GM12865 (cell line): ENCODE measurements around the gene LPIN3.
A peak's percentile ranks its signal among the peaks of the same experiment; 100 is the strongest.
"Not testable (repeated sequence)": the region's sequence is repeated elsewhere in the genome, so short reads cannot be mapped to it uniquely, and the experiment has no call there.

Source experiments
- DNase-seq: peaks from one replicate; pipeline ENCODE4 v3.0.0; 2010; ENCODE audit warnings: low read depth
- H3K4me3 ChIP-seq: 2 replicates; pipeline ENCODE4 v1.5.1; 2011; ENCODE audit warnings: mild to moderate bottlenecking, low read depth, low read length, control low read depth
- TF ChIP-seq, protein P1 (sequence below): IDR thresholded peaks from 2 replicates; pipeline ENCODE4 v1.5.1; 2011; ENCODE audit warnings: low read length, control low read depth, low read depth, inconsistent platforms; ENCODE audit not compliant: insufficient read depth; ENCODE audit errors: missing control alignments

LPIN3 gene

DNA sequence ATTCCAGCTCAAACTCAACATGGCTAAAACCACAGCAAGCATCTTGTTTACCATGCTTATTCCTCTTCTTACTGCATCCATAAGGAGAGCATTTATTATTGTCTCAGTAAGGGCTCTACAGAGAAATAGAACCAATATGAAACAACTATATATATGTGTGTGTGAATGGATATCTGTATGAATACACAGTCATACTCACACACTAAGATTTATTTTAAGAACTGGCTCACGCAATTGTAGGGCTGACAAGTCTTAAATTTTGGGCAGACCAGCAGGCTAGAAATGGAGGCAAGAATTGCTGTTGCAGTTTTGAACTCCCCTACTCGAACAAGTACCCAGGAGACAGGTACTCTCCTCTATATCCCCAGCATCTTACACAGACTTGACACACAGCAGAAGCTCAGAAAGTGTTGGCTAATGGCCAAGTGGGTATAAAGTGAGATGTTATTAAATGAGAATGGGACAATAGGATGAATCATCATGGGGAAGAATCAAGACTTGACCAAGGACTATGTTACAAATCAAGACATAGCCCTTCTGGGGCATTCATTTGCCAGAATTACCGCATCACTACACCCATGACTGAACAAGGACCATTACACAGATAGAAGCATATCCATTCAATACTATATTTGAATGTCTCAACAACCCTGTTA is 36.1 kb upstream of the LPIN3 start:
- TF ChIP-seq, protein P1, sequence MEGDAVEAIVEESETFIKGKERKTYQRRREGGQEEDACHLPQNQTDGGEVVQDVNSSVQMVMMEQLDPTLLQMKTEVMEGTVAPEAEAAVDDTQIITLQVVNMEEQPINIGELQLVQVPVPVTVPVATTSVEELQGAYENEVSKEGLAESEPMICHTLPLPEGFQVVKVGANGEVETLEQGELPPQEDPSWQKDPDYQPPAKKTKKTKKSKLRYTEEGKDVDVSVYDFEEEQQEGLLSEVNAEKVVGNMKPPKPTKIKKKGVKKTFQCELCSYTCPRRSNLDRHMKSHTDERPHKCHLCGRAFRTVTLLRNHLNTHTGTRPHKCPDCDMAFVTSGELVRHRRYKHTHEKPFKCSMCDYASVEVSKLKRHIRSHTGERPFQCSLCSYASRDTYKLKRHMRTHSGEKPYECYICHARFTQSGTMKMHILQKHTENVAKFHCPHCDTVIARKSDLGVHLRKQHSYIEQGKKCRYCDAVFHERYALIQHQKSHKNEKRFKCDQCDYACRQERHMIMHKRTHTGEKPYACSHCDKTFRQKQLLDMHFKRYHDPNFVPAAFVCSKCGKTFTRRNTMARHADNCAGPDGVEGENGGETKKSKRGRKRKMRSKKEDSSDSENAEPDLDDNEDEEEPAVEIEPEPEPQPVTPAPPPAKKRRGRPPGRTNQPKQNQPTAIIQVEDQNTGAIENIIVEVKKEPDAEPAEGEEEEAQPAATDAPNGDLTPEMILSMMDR = no peak
- no peak for DNase-seq
- no peak overlapping the region for H3K4me3 ChIP-seq

DNA sequence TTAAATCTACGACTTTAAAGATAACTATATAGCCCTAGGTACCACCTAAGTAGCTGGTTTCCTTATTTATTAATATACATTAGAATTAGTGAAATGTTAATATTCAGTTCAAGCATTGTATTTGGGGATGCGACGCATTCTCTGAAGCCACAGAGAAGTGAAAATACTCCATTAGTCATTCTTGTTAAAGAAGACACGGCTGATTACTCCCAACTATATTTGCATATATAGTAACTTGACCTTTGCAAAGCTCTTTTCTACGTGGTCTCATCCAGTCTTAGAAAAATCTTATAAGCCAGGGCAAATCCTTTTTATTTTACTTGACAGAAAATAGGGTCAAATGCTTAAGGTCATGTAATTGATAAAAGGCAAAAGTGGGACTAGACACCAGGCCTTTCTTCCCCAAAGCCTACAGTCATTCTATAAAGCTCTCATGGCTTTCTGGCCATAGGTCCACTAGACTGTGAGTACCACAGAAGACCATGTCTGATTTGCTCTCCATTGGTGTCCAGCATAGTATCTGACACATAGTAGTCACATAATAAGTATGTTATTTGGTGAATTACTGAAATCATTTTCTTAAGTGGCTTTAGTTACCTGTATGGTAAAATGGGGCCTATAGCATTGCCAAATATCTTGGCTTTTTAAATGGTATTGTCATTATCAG is 34.4 kb upstream of the LPIN3 start:
- TF ChIP-seq, protein P1 = no peak
- peak; percentile 70 for DNase-seq
- H3K4me3 ChIP-seq = no peak overlapping the region

DNA sequence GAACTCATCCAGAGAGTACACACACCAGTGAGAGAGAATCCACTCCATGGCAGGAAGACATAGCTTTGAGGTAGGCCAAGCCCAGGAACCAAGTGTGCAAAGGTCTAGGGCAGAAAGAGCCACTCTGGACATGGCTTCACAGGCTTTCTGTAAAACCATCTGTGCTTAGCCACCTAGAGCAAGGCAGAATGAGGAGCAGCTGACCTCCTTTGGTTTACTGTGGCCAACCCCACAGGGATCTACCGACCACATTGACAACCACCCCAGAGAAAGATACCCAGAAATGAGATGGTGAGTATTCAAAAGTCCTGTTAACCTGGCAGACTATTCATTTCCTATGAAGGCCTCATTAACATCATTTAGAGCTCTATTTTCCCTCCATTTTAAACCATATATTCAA is 33.6 kb upstream of the LPIN3 start:
- TF ChIP-seq, protein P1 = no peak
- peak; percentile 15 for DNase-seq
- H3K4me3 ChIP-seq = no peak overlapping the region

DNA sequence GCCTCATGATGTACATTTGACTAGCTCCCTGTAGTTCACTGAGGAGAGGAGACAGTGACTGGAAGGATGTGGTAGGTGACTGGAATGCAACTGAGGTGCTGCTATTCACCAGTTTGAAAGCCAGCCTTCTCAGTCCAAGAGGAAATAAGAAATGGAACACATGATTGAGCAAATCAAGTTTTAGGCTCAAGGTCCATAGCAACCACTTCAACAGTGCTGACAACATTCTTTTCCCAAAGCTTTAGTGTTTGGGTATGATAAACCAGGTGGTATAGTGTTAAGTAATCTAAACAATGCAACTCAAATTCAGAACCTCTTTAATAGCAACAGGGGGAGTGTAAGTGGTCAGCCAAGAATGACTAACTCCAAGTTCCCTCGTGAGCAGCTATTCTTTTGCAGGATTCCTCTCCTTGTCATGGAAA is 32.3 kb upstream of the LPIN3 start:
- no peak for DNase-seq
- TF ChIP-seq, protein P1 = no peak
- no peak overlapping the region for H3K4me3 ChIP-seq

DNA sequence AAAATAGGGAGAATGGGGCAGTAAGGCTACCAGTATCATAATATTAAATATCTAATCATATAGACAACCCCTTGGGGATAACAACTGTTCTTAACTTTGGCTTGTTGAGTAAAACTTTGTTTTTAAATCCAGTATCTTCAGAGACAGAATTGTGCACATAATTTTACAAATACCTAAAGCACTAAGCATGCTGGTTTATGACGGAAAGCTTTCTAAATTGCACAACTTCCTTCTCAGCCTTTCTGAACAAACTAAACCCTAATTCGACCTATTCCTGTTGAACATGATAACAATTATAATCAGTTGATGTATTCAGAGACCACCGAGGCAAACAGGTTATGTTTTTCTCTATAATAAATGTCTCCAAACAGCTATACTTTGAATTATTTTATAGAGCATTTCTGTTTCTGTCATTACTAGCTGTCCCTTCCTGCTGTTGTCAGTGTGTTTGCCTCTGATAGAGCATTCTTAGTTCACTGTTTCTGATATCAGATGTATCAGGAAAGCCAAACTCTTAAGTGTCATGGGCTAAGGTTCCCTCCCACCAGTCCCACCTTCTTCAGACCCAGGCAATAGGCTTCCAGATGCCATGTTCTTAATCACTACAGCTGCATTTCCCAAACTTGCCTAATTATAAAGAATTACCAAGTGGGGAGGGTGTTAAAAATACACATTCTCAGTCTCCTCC is 31.8 kb upstream of the LPIN3 start:
- H3K4me3 ChIP-seq = no peak overlapping the region
- TF ChIP-seq, protein P1 = no peak
- no peak for DNase-seq

DNA sequence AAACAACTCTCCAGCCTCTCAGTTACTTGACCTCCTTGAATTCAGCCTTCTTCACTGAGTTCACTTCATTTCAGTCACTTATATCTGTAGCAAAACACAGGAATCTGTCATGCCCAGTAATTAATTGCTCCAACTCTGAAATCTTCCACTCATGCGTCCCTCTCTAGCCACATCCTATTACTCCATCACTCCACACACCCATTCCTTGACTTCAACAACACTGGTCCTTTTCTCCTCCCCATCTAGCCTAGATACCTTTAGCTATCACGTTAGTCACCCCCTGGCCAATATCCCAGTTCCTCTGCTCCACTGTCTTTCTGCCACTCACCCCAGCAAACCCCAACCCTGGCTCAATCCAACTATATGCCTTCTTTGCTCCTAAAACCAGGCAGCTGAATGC is 30.8 kb upstream of the LPIN3 start:
- H3K4me3 ChIP-seq = no peak overlapping the region
- no peak for DNase-seq
- TF ChIP-seq, protein P1 = no peak

DNA sequence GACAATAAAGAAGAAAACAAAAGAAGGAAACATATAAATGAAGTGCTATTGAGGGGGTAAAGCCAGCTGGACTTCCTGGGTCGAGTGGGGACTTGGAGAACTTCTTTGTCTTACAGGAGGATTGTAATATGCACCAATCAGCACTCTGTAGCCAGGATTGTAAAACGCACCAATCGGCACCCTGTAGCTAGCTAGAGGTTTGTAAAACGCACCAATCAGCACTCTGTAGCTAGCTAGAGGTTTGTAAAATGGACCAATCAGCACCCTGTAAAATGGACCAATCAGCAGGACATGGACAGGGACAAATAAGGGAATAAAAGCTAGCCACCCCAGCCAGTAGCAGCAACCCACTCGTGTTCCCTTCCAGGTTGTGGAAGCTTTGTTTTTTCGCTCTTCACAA is 28.6 kb upstream of the LPIN3 start:
- DNase-seq, H3K4me3 ChIP-seq: not testable (repeated sequence)
